HCT116 (cell line): ENCODE measurements around the gene TMEM271. TPM values are rescaled to one million over a fixed set of nuclear protein-coding genes. Genes with fewer than 3 reads are reported as not detected.
"Not testable (repeated sequence)": the region's sequence is repeated elsewhere in the genome, so short reads cannot be mapped to it uniquely, and the experiment has no call there.

ENCODE experiments used
- ATAC-seq: fragments of 200-7000 bp; cut with Tn5 transposase; 2 replicates; pipeline ENCODE4 v1.9.1; 2020; ENCODE audit warnings: mild to moderate bottlenecking, moderate library complexity
- BruUV-seq: library from RNA; stranded (reverse); fragments of 400-500 nt; replicated peaks from 2 replicates; lab custom pipeline; 2021; lab: Mats Ljungman, UMichigan
- CTCF ChIA-PET: fragments of 300-600 bp; sonication (Branson Sonifier 250); formaldehyde crosslinking; loops from one replicate; lab custom pipeline; 2021; ENCODE audit warnings: antibody characterized with exemption; lab: Charles Lee
- POLR2A ChIA-PET: fragments of 300-600, 350-600 bp; sonication (Branson Sonifier 250); formaldehyde crosslinking; loops from one replicate; lab custom pipeline; 2021; ENCODE audit warnings: antibody characterized with exemption; lab: Charles Lee
- RAD21 ChIA-PET, 2 experiments: fragments of 300-600 bp; sonication (Branson Sonifier 250); formaldehyde crosslinking; loops; one replicate each; lab custom pipeline; 2023; ENCODE audit warnings: low total read pairs in 2 of 2; ENCODE audit not compliant: uncharacterized antibody in 2 of 2, unreplicated experiment in 2 of 2, low non-redundant PET in 1 of 2; lab: Charles Lee
- DNase-seq: peaks from one replicate; pipeline ENCODE4 v3.0.0-alpha.2; 2010; ENCODE audit warnings: low read depth, low spot score
- H2AFZ ChIP-seq: fragments of 200-600 bp; shearing (Covaris generic), sonication (generic); 2 replicates; pipeline ENCODE4 v1.6.1; 2017; ENCODE audit warnings: low read depth, mixed run types, mixed read lengths, antibody characterized with exemption, low read length; ENCODE audit not compliant: poor library complexity, severe bottlenecking
- H3K27ac ChIP-seq: 2 replicates; pipeline ENCODE4 v1.5.1; 2012; ENCODE audit warnings: low read depth, low read length
- H3K27me3 ChIP-seq: fragments of 200-600 bp; sonication (generic); 2 replicates; pipeline ENCODE4 v1.6.1; 2016; ENCODE audit warnings: mixed run types, low read length, mixed read lengths; ENCODE audit not compliant: insufficient read depth
- H3K36me3 ChIP-seq, 2 experiments: fragments of 200-500 bp in 1 of 2; fragments of 200-600 bp in 1 of 2; sonication (Bioruptor generic) in 1 of 2; sonication (generic) in 1 of 2; 2 replicates each; pipeline versions ENCODE4 v1.5.1 to v1.6.1; 2014 to 2016; ENCODE audit warnings: low read length in 2 of 2, inconsistent platforms in 1 of 2, mixed read lengths in 1 of 2, mixed run types in 1 of 2; ENCODE audit not compliant: insufficient read depth in 2 of 2, control insufficient read depth in 1 of 2
- H3K4me1 ChIP-seq, 2 experiments: fragments of 200-600 bp in 1 of 2; sonication (generic) in 1 of 2; 2 replicates each; pipeline versions ENCODE4 v1.5.1 to v1.6.1; 2012 to 2017; ENCODE audit warnings: low read length in 2 of 2, inconsistent platforms in 1 of 2, mild to moderate bottlenecking in 1 of 2, mixed read lengths in 1 of 2, mixed run types in 1 of 2, moderate library complexity in 1 of 2; ENCODE audit not compliant: insufficient read depth in 2 of 2, control insufficient read depth in 1 of 2
- H3K4me2 ChIP-seq: fragments of 200-600 bp; sonication (generic); 2 replicates; pipeline ENCODE4 v1.6.1; 2017; ENCODE audit warnings: mixed run types, low read length, mixed read lengths
- H3K4me3 ChIP-seq, 2 experiments: fragments of 200-600 bp in 1 of 2; sonication (generic) in 1 of 2; replicated peaks in 1 of 2; 2 replicates each; pipeline ENCODE4 v1.5.1; 2011 to 2016; ENCODE audit warnings: low read length in 2 of 2, control low read depth in 1 of 2, low read depth in 1 of 2, mild to moderate bottlenecking in 1 of 2, mixed read lengths in 1 of 2, mixed run types in 1 of 2
- H3K79me2 ChIP-seq: fragments of 200-600 bp; sonication (generic); 2 replicates; pipeline ENCODE4 v1.6.1; 2017; ENCODE audit warnings: mild to moderate bottlenecking, mixed run types, low read length, moderate library complexity, mixed read lengths; ENCODE audit not compliant: insufficient read depth
- H3K9ac ChIP-seq: fragments of 200-600 bp; sonication (generic); 2 replicates; pipeline ENCODE4 v1.6.1; 2016; ENCODE audit warnings: low read length, mixed read lengths
- H3K9me2 ChIP-seq: fragments of 200-600 bp; sonication (generic), shearing (Covaris generic); 2 replicates; pipeline ENCODE4 v1.6.1; 2017; ENCODE audit warnings: mixed run types, mild to moderate bottlenecking, moderate library complexity; ENCODE audit not compliant: insufficient read depth
- H3K9me3 ChIP-seq, 2 experiments: fragments of 200-500 bp in 1 of 2; fragments of 200-600 bp in 1 of 2; sonication (Bioruptor generic) in 1 of 2; sonication (generic) in 1 of 2; 2 replicates each; pipeline ENCODE4 v1.6.1; 2014 to 2017; ENCODE audit warnings: low read length in 2 of 2, mixed read lengths in 2 of 2, inconsistent platforms in 1 of 2, low read depth in 1 of 2, mild to moderate bottlenecking in 1 of 2, mixed run types in 1 of 2, moderate library complexity in 1 of 2; ENCODE audit not compliant: control insufficient read depth in 1 of 2, insufficient read depth in 1 of 2
- H4K20me1 ChIP-seq: fragments of 200-600 bp; sonication (generic), shearing (Covaris generic); 2 replicates; pipeline ENCODE4 v1.6.1; 2017; ENCODE audit warnings: mixed run types, mild to moderate bottlenecking, moderate library complexity; ENCODE audit not compliant: insufficient read depth
- ATF3 ChIP-seq: IDR thresholded peaks from 2 replicates; pipeline ENCODE4 v1.6.1; 2012
- JUND ChIP-seq: IDR thresholded peaks from 2 replicates; pipeline ENCODE4 v1.6.1; 2012
- MAX ChIP-seq: IDR thresholded peaks from 2 replicates; pipeline ENCODE4 v1.6.1; 2012
- ZBTB33 ChIP-seq: IDR thresholded peaks from 2 replicates; pipeline ENCODE4 v1.6.1; 2011; ENCODE audit warnings: mild to moderate bottlenecking, low read length, moderate library complexity; ENCODE audit not compliant: insufficient replicate concordance; ENCODE audit errors: extremely low read depth
- intact Hi-C: fragments of 100-400 bp; cut with micrococcal nuclease; formaldehyde crosslinking; loops from 2 replicates; pipeline ENCODE4 v1.10.0; 2022
- total RNA-seq: library from RNA; stranded (reverse); gene quantifications from one replicate; pipeline ENCODE4 v1.2.1, GENCODE V29; 2021; ENCODE audit not compliant: unreplicated experiment

TMEM271 gene
- total RNA-seq, 1 experiment from 2014 or later, result not detected

GRCh38 chr4:555566-556275 lies 20.4 kb downstream of the TMEM271 start (continued):
- TF ChIP-seq ZBTB33 (no peak), MAX (no peak), JUND (no peak), ATF3 (no peak)

GRCh38 chr4:554793-555320 lies 21.2 kb downstream of the TMEM271 start:
- intact Hi-C loops, BruUV-seq, H3K4me2 ChIP-seq, H3K79me2 ChIP-seq, H3K9ac ChIP-seq, H3K27ac ChIP-seq, H3K9me2 ChIP-seq, H3K36me3 ChIP-seq, POLR2A ChIA-PET, H3K9me3 ChIP-seq, H3K27me3 ChIP-seq, H3K4me3 ChIP-seq, RAD21 ChIA-PET, DNase-seq, H3K4me1 ChIP-seq, CTCF ChIA-PET, ATAC-seq, H2AFZ ChIP-seq, H4K20me1 ChIP-seq: not testable (repeated sequence)
